22Rv1 (cell line): Measurements from ENCODE around the gene PSD2.
A peak's percentile ranks its signal among the peaks of the same experiment; 100 is the strongest.

Experiments used
- H3K27ac ChIP-seq: fragments of 450-650 bp; 2 replicates; pipeline ENCODE4 v1.5.1; 2017
- ZFX ChIP-seq: fragments of 450-650 bp; IDR thresholded peaks from 2 replicates; pipeline ENCODE4 v1.6.1; 2017; ENCODE audit warnings: antibody characterized with exemption, borderline replicate concordance
- TF ChIP-seq, protein P1 (sequence below): fragments of 450-650 bp; IDR thresholded peaks from 2 replicates; pipeline ENCODE4 v1.5.1; 2017; ENCODE audit warnings: mild to moderate bottlenecking

Gene PSD2

DNA sequence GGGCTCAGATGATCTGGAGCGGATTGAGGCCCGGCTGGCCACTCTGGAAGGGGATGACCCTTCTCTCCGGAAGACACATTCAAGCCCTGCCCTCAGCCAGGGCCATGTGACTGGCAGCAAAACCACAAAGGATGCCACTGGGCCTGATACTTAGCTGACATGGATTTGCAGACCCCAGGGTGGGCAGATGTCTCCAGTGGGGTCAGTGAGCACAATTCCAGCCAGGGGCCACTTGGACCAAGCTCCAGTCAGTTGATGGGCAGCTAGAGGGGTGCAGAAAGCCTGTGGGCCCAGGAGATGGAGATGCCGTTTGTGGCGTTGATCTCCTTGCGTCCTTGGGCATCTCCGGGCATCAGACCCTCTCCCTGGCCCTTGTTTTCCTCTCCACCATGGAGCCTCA, 46.7 kb downstream of the PSD2 start:
- H3K27ac ChIP-seq: no peak overlapping the region
- TF ChIP-seq ZFX: no peak

DNA sequence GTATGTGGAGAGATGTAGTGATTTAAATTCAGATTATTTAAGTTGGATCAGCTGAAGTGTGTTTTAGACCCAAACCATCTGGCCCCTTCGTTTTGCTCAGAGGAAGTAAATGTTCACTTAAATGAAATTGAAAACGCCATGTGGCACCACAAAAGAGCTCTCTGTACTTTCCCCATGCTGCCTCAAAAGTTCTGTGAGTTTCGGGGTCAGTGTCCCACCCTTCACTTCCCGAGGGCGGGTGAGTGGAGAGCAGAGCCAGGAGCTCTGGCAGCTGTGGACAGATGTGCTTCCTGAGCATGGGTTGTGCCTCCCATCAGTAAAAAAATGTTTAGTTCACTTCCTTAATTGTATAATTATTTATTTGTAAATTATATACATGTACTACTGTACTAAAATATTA, 48.4 kb downstream of the PSD2 start:
- no peak for TF ChIP-seq ZFX
- TF ChIP-seq, protein P1, sequence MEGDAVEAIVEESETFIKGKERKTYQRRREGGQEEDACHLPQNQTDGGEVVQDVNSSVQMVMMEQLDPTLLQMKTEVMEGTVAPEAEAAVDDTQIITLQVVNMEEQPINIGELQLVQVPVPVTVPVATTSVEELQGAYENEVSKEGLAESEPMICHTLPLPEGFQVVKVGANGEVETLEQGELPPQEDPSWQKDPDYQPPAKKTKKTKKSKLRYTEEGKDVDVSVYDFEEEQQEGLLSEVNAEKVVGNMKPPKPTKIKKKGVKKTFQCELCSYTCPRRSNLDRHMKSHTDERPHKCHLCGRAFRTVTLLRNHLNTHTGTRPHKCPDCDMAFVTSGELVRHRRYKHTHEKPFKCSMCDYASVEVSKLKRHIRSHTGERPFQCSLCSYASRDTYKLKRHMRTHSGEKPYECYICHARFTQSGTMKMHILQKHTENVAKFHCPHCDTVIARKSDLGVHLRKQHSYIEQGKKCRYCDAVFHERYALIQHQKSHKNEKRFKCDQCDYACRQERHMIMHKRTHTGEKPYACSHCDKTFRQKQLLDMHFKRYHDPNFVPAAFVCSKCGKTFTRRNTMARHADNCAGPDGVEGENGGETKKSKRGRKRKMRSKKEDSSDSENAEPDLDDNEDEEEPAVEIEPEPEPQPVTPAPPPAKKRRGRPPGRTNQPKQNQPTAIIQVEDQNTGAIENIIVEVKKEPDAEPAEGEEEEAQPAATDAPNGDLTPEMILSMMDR: no peak
- no peak overlapping the region for H3K27ac ChIP-seq

DNA sequence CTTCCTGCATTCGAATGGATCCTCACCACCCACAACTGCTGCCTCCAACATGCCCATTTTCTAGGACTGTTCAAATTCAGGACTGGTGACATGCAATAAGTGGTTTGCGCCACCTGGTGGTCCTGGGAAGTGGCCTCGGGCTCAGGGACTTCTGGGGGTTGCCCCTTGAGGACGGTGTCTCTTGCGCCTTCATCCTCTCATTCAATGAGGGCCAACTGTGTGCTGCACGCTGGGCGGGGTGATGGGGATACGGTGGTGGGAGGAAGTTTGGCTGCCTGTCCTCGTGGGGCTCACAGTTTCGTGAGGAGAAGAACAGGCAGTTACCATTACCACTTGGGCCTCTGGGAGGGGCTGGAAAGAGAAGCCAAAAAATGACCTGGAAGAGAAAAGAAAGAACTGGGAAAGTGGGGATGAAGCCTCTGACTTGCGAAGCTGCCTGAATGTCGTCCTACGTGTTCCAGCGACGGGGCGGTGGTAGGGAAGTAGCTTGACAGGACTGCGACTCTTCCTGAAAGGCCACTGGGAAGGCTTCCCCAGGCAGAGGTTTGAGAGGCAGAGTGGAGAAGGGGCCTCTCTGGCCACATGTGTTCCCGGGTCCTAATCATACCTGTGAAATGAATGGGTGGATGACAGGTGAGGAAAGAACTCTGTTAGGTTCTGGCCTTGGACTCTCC, 49.0 kb downstream of the PSD2 start:
- TF ChIP-seq, protein P1: peak; percentile 82
- no peak for TF ChIP-seq ZFX
- H3K27ac ChIP-seq: no peak overlapping the region

DNA sequence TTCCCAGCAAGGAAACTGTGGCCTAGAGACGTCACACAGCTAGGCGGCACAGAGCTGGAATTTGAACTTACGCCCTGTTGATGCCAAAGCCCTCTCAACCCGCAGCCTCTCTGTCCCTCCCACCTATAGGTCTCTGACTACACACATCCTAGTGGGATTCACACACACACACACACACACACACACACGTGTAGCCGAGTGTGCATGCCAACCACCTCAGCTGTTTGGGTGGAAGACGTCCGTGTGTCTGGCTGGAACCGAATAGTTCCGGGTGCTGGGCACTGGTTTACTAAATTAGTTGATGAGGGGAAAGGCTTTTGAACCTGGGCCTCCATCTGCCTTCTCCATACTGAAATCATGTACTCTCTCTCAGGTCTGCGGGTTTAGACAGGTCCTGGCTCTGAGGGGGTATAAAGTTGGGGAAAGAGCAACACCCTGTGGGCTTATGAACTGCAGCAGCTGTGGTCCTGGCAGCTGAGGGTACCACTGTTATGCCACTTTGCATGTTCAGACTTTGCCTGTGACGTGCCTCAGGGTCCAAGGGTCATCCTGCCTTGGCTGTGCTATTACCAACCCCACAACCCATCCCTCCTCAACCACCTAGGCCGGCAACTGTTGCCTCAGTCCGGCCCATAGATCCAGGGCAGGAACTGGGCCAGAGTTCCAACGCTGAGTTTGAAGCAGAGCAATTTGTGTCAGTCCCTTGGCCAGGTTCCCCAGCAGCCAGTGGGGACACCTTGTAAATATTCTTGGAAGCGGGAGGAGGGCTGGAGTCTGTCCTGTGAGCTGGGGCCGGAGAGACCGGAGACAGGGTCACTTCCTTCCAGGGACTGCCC, 50.5 kb downstream of the PSD2 start:
- no peak overlapping the region for H3K27ac ChIP-seq
- TF ChIP-seq, protein P1: no peak
- TF ChIP-seq ZFX: no peak

DNA sequence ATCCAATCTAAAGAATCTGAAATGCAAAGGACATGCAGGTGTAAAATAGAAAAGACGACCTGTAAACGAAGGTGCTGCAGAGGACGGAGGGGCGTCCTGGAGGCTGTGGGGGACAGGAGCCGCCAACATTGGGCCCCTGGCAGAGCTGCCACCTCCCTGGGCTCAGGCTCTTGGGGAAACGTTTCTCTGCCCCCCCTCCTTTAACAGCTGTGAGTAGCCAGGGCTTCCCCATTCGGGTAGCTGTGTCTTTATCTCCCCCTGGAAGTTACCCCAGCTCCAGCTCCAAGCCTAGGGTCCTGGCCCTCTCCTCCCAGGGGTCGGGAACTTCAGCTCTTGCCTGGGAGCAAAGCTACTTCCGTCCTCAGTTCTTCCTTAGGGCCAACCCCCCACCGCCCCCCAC, 51.5 kb downstream of the PSD2 start:
- TF ChIP-seq ZFX: no peak
- TF ChIP-seq, protein P1: no peak
- no peak overlapping the region for H3K27ac ChIP-seq

DNA sequence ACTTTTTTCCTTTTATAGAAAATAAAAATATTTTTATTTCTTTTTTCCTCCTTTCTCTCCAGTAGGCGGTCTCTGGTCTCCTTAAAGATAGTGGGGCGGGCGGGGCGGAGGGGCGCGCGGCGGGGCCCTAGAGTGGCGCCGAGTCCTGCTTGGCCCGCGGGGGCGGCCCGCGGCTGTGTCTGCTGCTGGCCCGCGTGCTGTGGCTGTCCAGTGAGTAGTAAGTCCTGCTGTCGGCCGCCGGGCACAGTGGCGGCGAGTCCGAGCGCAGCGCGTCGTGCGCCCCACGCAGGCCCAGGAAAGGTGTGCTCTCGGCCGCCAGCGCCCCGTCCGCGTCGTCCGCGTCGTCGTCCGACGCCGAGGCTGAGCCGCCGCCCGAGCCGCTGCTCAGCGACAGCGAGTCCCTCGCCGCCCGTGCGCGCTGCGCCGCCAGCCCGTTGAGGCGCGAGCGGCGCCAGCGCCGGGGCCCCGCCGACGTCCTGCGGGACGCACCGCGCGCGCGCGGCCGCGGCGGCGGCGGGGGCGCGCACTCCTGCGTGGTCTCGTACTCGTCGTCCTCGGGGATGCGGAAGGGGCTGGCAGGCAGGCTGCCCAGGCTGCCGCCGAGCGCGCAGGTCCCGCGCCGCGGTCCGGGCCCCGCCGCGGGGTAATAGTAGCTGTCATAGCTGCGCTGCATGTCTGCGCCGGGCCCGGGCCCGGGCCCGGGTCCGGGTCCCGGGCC, 52.3 kb downstream of the PSD2 start:
- H3K27ac ChIP-seq: no peak overlapping the region
- TF ChIP-seq, protein P1: no peak
- no peak for TF ChIP-seq ZFX

DNA sequence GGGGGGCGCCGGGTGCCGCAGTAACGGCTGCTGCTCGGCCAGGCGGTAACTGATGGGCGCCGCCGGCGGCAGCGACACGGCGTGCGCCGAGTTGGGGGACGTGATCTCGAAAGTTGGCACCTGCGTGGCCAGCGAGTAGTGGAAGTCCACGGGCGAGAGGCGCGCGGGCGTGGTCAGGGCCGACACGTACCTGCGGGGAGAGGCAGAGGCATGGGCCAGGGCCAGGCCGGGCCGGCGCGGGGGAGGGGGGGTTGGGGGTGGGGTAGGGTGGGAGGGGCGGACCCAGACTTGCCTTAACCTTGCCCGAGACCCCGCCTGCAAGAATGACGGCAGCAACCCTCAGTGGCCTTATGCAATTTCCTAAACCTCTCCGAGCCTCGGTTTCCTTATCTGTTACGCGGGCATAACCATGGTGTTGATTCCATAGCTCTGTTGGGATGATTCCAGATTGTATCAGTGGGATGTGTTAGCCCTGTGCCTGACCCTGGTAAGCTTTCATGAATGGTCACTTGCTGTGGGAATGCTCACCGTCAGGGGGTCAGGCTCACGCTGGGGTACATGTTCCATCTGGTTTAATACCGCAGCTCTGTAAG, 53.0 kb downstream of the PSD2 start:
- TF ChIP-seq, protein P1: no peak
- TF ChIP-seq ZFX: no peak
- no peak overlapping the region for H3K27ac ChIP-seq
